ENCODE data around the gene LRRC37B. TPM values are rescaled to one million over a fixed set of nuclear protein-coding genes. Genes with fewer than 3 reads are reported as not detected.

LRRC37B gene
- total RNA-seq, 1 experiment from 2014 or later, result 8.8 TPM

DNA sequence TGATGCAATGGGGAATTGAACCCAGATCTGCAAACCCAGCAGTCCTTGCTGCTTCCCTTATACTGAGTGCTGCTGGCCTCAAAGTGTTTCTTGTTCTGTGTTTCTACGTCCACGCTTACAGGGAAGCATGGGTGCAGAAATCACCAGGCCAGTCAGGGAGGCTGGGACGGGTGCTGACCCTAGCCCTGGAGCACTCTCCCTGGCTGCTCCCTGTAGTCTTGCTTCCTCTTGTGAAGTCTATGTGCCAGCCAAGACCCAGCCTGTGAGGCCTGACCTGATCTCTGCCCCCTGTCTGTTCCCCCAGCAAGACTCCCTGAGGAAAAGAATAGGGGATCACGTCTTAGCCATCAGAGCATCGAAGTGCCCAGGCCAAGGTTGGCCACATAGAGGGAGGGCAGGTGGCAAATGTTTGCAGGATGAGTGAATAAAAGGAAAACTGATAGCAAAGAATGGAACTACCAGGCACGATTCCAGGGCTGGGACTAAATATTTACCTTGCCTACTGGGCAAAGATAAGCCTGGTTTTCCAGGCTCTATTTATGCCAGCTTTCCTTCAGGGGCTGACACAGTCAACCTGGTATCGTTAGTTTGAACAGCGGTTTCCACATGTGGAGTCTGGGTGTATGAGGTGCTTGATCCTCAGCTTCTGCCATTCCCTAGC lies 93.9 kb downstream of the LRRC37B start:
- Histone ChIP-seq H2AFZ (ENCODE audit: low read depth, low read length, poor library complexity, severe bottlenecking) (no peak overlapping the region), H4K20me1 (ENCODE audit: insufficient read depth) (no peaks in the 10 kb centered on the region), H3K9me2 (ENCODE audit: insufficient read depth) (no peaks in the 10 kb centered on the region), H3K4me3 (replicated peaks in 1 of 2; ENCODE audit: low read depth in 1 of 2, low read length in 2 of 2) (no peak overlapping the region), H3K36me3 (ENCODE audit: control insufficient read depth in 1 of 2, insufficient read depth in 2 of 2, low read length in 2 of 2) (no peaks in the 10 kb centered on the region), H3K4me1 (ENCODE audit: control insufficient read depth in 1 of 2, insufficient read depth in 2 of 2, low read length in 2 of 2) (no peaks in the 10 kb centered on the region), H3K4me2 (ENCODE audit: low read length) (no peak overlapping the region), H3K27me3 (ENCODE audit: insufficient read depth, low read length) (no peaks in the 10 kb centered on the region), H3K9ac (ENCODE audit: low read length) (no peak overlapping the region), H3K9me3 (ENCODE audit: control insufficient read depth in 1 of 2, insufficient read depth in 1 of 2, low read depth in 1 of 2, low read length in 2 of 2) (no peaks in the 10 kb centered on the region), H3K79me2 (ENCODE audit: insufficient read depth, low read length) (no peaks in the 10 kb centered on the region), H3K27ac (ENCODE audit: low read depth, low read length) (no peak overlapping the region)
- ATAC-seq (no peak), DNase-seq (ENCODE audit: low read depth, low spot score) (no peak)
- ChIA-PET RAD21 (ENCODE audit: low non-redundant PET in 1 of 2, low total read pairs in 2 of 2, uncharacterized antibody in 2 of 2, unreplicated experiment in 2 of 2) (no interaction called here), CTCF (no interaction called here), POLR2A (no interaction called here)
- TF ChIP-seq JUND (IDR thresholded peaks at IDR 0.05), result no peak
- TF ChIP-seq, protein P1, sequence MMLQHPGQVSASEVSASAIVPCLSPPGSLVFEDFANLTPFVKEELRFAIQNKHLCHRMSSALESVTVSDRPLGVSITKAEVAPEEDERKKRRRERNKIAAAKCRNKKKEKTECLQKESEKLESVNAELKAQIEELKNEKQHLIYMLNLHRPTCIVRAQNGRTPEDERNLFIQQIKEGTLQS (IDR thresholded peaks at IDR 0.05), result no peak
- TF ChIP-seq POLR2A (IDR thresholded peaks at IDR 0.05; ENCODE audit: borderline replicate concordance, extremely low read depth, insufficient read depth, insufficient read length), result no peak
- TF ChIP-seq SRF (IDR thresholded peaks at IDR 0.05; ENCODE audit: low read depth), result no peak
- no peak for TF ChIP-seq EZH2phosphoT487 (IDR thresholded peaks at IDR 0.05; ENCODE audit: borderline replicate concordance)
- TF ChIP-seq EZH2 (IDR thresholded peaks at IDR 0.05), result no peak
- TF ChIP-seq, protein P2, sequence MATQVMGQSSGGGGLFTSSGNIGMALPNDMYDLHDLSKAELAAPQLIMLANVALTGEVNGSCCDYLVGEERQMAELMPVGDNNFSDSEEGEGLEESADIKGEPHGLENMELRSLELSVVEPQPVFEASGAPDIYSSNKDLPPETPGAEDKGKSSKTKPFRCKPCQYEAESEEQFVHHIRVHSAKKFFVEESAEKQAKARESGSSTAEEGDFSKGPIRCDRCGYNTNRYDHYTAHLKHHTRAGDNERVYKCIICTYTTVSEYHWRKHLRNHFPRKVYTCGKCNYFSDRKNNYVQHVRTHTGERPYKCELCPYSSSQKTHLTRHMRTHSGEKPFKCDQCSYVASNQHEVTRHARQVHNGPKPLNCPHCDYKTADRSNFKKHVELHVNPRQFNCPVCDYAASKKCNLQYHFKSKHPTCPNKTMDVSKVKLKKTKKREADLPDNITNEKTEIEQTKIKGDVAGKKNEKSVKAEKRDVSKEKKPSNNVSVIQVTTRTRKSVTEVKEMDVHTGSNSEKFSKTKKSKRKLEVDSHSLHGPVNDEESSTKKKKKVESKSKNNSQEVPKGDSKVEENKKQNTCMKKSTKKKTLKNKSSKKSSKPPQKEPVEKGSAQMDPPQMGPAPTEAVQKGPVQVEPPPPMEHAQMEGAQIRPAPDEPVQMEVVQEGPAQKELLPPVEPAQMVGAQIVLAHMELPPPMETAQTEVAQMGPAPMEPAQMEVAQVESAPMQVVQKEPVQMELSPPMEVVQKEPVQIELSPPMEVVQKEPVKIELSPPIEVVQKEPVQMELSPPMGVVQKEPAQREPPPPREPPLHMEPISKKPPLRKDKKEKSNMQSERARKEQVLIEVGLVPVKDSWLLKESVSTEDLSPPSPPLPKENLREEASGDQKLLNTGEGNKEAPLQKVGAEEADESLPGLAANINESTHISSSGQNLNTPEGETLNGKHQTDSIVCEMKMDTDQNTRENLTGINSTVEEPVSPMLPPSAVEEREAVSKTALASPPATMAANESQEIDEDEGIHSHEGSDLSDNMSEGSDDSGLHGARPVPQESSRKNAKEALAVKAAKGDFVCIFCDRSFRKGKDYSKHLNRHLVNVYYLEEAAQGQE (IDR thresholded peaks at IDR 0.05; ENCODE audit: low read depth), result no peak
- TF ChIP-seq CBX3 (IDR thresholded peaks at IDR 0.05; ENCODE audit: low read depth), result no peak
- intact Hi-C loops (cut with micrococcal nuclease), result no loop called here
- BruUV-seq (replicated peaks), result no TSS peak

Measured in HCT116 (cell line).